OCI-M2 (cell line): ENCODE measurements around the gene SLC41A3.

Source experiments
- DNase-seq: peaks from one replicate; lab custom pipeline; 2025; ENCODE audit not compliant: unreplicated experiment; lab: John Stamatoyannopoulos, UW

Gene SLC41A3

DNA sequence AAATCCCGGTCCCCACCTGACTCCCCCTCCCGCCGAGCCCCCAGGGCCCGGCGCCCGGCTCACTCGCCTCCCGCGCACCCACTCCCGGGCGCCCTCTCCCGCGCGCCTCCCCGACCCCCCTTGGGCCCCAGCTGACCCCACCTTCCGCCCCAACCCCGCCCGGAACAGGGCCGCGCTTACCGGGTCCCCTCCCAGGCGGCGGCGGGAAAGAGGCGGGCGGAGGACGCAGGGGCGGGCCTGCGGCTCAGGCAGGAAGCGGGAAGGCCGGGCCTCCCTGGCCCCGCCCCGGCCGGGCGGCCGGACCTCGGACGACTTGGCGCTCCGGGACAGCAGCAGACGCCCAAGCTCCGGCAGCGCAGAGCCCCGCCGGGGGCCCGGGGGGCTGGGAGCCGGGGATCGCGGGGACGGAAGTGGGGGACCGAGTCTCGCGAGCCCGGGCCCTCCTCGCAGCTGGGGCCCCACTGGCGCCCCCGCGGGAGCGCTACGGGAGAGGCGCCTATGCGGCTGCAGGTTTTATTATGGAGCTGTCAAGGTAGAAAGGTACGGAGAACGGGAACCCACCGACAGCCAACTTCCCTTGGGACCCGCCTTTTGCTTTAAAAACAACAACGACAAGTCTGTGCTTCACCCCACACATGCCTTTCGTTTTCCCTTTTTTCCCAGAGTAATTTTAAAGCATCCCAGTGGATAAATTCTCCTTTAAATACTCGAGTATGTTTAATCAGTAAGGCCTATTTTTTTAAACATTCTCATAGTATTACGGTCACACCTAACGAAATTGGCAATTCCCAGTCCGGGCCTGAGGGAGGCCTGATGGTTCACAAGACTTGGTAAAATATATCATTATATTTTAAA is at the start of gene SLC41A3:
Gene SLC41A3, minus strand, starts transcription at position 212 of the 855 bp plus-strand sequence. CDS start 15,905 bp downstream, outside the sequence.
- no peak for DNase-seq

DNA sequence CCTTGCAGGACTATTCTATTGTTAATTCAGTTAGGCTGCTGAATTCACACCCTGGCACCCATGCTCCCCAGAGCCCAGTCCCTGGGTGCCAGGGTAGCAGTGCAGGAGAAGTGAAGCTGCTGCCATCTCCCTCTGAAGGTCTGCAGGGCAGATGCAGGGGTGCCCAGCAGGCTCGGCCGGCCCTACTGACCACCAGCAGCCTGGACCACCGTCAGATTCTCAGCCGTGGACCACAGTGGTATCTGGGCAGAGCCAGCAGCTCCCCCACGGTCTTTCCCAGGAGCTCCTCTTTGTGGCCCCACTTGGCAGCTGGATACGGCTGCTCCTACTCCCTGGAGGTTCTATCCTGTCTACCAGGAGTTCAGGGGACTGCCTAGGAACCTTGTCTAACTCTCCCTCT is 49.7 kb upstream of the SLC41A3 start:
- no peak for DNase-seq

DNA sequence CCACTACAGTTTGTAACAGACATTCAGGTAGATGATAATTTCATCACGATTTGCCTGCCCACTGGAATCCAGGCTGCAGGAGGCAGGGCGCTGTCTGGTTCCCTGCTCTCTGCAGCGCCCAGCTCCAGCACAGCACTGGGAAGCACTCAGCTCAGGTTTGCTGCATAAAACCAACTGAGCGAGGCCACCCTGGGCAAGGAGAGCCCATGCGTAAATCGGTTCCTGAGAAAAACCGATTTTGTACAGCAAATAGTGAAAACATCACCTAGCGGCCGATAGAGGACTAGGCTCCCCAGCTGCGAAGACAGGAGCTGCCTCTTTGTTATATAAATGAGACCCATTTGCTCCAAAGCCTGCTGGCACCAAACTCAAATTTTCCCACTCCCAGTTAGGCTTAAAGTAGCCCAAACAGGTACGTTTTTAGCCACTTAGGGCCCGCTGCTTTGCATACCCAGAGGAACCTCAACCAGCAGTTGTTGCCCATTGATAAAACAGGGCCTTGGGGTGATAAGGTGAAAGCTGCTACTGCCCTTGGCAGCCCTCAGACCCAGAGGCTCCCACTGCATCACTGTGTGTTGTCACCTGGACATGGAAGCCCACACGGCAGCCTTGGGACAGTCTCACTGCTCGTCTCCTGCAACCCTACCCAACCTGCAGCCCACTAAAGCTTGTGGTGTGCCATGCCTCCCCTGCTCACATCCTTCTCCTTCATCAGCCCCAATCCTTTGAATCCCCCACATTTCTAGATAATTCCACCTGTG is 49.0 kb upstream of the SLC41A3 start:
- no peak for DNase-seq

DNA sequence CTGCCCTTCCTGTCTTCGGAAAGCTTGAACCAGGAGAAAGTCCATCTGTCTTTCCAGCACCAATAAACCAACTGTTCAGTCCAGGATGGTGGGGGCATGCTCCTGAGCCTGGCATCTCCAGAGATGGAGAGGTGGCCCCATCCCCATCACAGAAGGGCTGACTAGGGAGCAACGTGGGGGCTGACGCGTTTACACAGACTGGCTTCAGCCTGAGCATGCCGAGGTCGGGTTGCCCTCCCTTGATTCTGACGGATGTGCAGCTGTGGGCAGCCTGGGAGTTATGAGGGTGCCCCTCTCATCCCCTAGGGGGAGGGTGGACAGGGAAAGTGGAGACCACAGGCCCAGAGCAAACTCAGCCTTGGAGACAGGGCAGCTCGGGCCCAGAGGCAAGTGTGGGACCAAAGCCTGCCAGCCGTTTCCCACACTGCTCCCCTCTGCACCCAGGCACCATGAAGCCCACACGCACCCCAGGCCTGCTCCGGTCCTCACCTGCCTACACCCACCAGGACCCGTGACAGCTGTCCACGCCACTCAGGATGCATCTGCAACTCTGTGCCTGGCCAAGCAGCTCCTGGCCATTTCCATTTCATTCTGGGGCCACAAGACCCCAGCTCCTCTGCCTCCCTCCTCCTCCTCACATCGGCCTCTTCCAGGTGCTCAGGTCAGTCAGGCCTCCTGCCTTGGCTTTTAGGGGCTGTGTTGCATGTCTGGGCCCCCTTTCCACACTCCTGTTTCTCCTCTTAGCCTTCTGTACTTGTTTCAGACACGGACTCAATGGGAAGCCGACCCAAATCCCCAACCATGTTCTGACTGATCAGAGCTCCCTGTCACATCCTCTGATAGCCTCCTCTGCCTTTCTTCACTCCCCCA is 48.2 kb upstream of the SLC41A3 start:
- no peak for DNase-seq

DNA sequence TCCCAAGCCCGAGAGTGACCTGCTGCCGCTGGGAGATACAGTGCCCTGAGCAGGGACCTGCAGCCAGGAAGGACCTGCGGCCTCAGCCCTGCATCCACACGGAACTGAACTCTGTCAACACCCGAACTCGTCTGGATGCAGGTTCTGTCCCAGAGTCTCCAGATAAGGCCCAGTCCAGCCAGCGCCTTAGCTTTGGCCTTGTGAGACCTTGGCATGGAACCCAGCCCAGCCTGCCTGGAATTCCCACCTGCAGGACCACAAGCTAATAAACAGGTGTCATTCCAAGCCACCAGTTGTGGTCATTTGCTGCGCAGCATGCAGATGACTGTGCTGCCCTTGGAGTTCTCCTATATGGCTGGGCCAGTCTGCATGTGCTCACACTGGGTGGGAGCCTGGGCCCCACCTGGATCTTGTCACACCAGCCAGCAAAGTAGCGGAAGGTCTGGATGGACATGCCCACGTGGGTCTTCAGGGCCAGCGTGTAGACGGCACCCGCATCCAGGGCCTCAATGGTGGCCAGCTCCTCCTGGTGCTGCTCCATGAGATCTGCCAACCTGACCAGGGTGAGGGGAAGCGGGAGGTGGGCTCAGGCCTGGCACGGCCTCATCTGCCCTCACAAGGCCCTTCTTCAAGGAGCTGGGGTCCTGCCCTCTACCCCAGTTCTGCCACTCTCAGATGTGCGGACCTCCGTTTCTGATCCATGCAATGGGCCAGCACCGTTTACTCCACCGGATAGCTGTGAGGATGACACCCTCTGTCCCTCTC is 47.2 kb upstream of the SLC41A3 start:
- no peak for DNase-seq

DNA sequence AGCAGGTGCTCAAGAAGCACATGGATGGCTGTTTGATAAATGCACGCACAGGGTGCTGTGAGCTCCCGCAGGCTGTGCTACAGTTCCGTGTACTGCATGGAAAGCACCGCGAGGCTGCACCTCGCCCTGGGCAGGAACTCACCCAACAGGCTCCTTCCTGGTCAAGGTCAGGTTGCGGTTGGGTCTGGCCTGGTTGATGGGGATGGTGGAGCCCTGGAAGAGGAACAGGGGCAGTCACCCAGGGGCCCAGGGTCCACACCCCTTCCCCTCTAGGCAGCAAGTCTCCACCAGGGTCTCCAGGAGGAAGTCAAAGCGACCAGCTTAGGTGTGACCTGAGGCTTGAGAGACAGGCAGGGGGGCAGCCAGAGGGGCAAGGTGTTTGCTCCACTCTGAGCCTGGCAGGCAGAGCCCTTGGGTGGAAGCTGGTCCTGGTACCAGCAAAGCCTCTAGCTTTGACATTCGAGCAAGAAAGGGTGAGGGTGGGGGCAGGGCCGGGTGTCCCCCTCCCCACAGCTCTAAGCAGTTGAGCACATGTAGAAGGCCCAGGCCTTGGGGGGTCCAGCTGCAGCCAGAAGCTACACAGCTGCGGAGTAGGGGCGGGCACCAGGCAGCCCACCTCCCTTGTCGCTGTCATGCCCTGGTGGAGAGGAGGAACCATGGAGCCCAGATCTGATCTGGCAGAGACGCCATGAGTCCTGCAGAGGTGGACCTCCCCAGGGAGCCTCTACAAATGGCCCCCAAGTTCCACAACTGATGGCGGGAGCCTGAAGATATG is 46.3 kb upstream of the SLC41A3 start:
- DNase-seq, result no peak

DNA sequence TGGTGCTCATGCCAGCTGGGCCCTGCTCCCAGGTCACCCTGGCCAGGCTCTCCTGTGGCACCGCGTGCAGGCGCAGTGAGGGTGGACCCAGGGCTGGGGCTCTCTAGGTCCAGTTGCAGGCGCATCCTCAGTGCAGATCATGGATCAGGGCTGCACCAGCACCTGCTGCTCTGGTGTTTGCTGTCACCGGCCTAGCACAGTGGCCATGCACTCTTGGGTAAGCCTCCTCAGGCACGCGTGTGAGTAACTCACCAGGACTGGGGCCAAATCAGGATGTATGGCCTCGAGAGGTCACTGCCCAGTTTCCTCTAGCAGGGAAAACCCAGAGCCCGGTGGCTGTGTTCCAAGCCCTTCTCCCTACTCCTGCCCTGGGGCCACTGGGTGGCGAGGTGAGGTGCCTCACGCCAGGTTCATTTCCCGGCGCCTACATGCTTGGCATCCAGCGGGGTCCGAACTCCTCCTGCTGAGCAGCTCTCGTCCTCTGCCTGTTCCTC is 45.5 kb upstream of the SLC41A3 start:
- DNase-seq, result no peak

DNA sequence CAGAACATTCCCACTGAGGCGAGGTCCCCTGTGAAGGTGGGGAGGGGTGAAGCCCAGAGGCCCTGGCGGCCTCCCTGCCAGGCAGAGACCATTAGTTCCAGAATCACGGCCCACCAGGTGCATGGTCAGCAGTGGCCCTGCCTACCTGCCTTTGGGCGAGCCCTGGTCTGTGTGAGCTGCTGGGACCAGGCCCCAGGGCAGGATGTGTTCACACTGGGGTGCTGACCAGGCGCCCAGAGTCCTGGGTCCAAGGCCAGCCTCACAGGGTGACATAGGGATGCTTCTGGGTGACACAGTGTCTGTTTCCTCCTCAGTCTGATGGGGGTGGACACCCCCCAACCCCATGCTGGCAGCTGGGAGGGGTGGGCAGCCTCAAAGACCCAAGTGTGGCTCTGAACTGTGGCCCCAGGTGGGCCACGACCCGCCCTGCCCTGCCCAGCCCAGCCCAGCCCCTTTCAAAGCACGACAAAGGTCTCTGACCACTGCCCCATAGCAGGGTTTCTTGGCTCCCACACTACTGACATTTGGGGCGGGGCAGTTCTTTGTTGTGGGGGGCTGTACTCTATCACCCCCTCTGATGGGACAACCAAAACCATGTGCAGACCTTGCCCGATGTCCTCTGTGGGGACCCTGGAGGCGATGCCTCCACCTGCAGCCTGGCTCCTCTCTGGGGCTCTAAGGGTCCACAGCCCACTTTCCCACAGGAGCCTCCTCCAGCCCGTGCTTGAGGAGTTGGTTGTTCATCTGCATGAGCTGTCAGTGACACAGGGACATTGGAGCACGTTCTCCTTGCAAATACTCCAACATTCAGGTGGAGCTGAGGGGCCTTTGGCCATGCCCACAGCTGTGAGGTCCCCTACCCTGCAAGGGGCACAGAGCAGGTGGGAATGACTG is 44.8 kb upstream of the SLC41A3 start:
- no peak for DNase-seq

DNA sequence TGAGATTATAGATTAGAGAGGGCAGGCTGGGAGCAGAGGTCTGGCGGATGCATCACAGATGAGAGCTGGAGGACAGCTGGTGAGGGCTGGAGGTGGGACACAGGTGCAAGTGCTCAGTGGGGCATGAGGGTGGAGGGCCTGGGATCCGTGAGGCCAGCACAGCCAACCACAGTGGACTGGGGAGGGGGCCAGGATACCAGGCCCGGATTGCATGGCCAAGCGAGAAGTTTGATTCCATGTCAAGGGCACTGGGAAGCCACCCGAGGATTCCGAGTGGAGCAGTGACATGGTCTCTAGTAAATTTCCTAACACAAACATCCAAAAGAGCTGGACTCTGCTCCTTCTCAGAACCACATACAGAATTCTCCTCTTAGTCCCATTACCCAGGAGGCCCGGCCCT is 44.0 kb upstream of the SLC41A3 start:
- no peak for DNase-seq

DNA sequence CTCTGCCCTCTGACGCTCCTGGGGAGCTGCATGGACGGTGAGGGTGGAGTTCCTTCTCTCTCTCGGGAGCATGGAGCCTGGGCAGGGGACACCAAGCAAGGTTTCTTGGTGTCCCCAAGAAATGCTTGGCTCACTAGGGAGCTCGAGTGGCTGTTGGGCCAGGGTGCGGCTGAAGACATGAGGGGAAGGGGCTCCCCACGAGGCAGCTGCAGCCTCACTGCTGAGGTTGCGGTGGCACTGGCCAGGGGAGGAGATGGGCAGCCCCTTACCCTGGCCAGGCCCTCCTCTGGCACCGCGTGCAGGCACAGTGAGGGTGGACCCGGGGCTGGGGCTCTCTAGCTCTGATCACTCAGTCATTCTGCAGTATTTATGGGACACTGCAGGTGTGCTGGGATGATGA is 43.5 kb upstream of the SLC41A3 start:
- no peak for DNase-seq

DNA sequence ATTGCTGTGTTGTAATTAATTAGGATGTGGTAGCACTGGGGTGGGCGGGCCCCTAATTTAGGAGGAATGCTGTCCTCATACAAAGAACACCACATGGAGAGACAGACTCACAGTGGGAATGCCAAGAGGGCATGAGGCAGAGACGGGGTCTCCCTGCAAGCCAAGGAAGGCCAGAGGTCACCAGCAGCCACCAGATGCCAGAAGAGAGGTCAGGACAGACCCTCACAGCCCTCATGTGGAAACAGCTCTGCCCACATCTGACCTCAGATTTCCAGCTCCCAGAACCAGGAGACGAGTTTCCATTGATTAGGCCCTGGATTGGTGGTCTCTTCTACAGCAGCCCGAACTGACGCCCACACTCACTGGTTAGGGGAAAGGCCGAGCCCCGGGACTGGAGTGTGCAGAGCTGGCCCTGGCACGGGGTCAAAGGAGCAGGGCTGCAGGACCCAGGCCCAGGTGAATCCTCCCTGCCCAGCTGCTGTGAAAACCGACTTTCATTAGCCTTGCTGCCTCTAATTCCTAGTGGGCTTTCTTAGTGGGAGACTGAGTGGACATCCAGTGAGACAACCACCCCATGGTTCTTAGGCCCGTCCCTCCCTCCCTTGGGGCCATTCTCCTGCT is 43.0 kb upstream of the SLC41A3 start:
- DNase-seq, result no peak

DNA sequence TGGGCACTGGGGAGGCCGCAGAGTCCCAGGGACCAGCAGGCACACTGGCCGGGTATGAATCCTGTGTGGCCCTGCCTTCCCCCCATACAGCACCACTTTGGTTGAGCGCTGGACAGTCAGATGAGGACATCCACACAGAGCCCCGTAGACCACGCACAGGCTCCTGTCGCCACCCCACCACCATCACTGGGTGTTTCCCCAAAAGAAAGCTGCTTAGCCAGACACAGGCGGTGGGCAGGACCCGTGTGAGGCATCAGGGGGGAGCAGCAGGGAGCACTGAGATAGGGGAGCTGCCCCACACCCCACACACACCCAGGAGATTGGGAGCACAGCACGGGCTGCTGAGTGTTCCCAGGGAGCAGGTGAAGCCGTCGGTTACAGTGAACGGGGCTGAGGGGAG is 42.4 kb upstream of the SLC41A3 start:
- DNase-seq, result no peak

DNA sequence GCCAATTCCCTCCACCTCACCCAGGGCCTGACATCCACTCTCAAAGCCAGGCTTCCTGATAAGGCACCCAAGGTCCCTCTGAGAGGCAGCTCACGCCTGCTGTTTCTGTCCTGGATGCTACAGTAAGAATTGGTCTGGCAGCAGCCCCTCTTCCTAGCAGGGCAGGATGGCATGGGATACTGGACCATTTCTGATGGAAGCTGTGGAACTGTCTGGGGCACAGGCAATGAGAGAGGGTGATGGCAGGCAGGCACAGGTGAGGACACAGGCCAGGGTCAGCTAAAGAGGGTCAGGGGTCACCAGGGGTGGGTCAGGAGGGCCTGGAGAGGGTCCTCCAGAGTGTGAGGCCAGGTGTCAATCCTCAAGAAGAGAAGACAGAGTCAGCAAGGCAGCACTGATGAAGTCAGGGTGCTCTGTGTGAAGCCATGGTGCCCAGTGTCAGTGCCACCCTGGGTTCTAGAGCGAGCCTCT is 41.9 kb upstream of the SLC41A3 start:
- DNase-seq, result no peak

DNA sequence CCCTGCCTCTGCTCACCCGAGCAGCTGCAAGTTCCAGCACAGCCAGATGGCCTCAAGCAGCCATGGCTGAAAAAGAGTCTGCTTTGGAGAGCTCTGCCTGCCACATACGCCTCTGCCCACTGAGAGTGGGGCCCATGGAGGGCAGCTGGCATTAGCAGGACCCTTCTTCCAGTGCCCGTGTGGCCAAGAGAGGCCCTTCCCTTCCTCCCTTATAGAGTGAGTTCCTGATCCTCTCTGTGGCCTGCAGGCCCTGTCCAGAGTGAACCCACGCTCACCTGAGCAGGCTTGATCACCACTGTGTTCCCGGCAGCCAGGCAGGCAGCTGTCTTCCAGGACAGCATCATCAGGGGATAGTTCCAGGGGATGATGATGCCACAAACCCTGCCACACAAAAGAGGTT is 41.4 kb upstream of the SLC41A3 start:
- no peak for DNase-seq

DNA sequence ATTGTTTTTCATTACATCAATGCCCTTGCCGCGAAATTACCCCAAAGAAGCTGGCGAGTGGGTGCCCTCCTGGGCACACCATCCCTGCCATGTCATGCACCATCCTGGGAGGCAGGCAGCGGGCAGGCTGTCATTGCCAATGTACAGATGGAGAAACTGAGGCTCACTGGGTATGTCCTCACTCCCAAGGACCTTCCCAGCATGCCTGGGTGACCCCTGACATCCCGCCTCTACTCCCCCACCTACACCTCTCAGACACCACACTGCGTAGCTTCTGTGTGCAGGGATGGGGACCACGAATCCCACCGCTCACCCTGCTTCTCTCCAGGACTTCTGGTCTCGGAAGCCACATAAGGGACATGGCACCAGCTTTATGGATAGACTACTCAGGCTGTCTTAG is 41.0 kb upstream of the SLC41A3 start:
- no peak for DNase-seq

DNA sequence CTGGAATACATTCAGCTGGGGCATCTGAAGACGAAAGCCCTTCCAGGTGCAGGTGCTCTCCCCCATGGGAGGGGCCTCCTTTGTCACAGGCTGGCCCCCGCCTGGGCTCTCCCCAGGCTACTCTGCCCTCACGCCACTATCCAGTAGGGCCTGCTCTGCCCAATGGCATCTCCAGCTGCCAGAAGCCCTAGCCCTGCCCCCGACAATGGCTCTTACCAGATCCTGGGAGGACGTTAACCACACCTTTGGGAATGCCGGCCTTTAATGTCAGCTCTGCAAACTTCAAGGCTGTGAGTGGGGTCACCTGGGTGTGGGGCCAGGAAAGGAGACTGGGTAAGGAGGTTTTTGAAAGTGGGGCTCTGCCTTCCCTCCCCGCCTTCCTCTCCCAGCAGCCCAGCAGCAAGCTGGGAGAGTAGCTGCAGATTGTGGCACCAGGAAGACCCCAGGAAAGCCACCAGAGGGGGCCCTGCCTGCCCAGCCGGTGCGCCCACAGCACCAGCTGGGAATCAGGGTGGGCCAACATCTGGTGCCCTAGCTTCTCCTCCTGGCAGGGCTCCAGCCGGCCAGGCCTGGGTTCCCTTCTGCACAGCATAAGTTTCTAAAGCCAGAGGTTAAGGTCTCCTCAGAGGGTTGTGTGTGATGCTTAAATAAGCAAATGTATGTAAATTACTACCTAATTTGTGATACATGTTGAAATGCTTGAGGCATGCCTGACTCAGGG is 40.4 kb upstream of the SLC41A3 start:
- DNase-seq, result no peak

DNA sequence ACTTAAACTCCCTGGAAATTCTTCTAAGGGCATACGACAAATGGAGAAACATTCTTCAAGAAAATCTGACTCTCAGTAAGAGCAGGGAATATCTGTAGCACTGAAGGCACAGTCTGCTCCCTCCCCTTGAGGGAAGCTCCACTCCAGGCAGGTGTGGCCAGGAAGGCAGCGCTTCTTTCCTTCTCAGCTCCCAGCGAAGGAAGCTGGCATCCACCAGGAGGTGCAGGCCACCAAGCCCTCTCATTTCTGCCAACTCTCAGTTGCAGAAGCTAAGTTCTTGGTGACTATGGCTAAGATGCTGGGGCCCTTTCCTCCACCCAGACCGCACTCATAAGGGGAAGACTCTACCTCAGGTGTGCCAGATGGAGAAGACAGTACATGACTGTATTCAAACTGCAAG is 37.7 kb upstream of the SLC41A3 start:
- DNase-seq, result no peak

DNA sequence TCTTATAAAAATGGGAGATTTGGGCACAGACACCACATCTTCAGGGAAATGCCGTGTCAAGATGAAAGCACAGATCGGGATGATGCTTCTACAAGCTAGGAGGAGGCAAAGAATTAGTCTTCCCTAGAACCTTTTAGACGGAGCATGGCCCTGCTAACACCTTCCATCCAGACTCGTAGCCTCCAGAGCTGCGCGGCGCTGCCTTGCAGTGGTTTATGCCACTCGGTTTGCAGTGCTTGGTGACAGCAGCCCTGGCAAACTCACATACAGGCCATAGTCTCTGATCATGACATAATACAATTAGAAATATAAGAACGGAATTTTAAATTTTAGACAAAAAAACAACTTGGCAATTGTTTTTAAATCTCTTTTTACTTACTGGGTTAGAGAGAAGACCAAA is 37.1 kb upstream of the SLC41A3 start:
- no peak for DNase-seq
